OCI-LY7 (cell line): ENCODE results near the gene ZIC2.

Experiments
- CTCF ChIP-seq: fragments of 200-600 bp; sonication (generic); conservative IDR thresholded peaks from 2 replicates; pipeline ENCODE4 v1.5.1; 2014; ENCODE audit warnings: mild to moderate bottlenecking, antibody characterized with exemption, low read length, moderate library complexity, mixed read lengths
- EZH2phosphoT487 ChIP-seq: fragments of 200-600 bp; sonication (generic); IDR thresholded peaks from 2 replicates; pipeline ENCODE4 v1.6.1; 2018; ENCODE audit warnings: low read depth, borderline replicate concordance, mild to moderate bottlenecking, mixed run types, antibody characterized with exemption, low read length, moderate library complexity, mixed read lengths

- no peak for TF ChIP-seq CTCF
- no peak for TF ChIP-seq EZH2phosphoT487
These were observed 9.9 kb upstream of the ZIC2 start, which contains the start of gene ZIC5 for GRCh38 chr13:99971576-99972189.
